Upper lobe of left lung (tissue), 6 donors: Measurements from ENCODE around the gene GRID1. TPM values are rescaled to one million over a fixed set of nuclear protein-coding genes. Genes with fewer than 3 reads are reported as not detected.

ENCODE experiments used
- ATAC-seq, 2 donors: fragments of 200-7000 bp; cut with Tn5 transposase; one replicate each; pipeline ENCODE4 v1.9.1; 2022; ENCODE audit warnings: mild to moderate bottlenecking in 2 of 2, moderate library complexity in 2 of 2; ENCODE audit not compliant: low FRiP score in 2 of 2
- DNase-seq, 2 donors: peaks; one replicate each; pipeline ENCODE4 v3.0.0-alpha.2; 2019 to 2020
- H3K27ac ChIP-seq, 4 donors: fragments of 200-600 bp; sonication (generic); one replicate each; pipeline ENCODE4 v1.5.1; 2016 to 2019
- H3K27me3 ChIP-seq, 4 donors: fragments of 200-600 bp; sonication (generic); one replicate each; pipeline ENCODE4 v1.5.1; 2017 to 2019
- H3K36me3 ChIP-seq, 4 donors: fragments of 200-600 bp; sonication (generic); one replicate each; pipeline ENCODE4 v1.5.1; 2016 to 2019
- H3K4me1 ChIP-seq, 4 donors: fragments of 200-600 bp; sonication (generic); one replicate each; pipeline ENCODE4 v1.5.1; 2018 to 2019
- H3K4me3 ChIP-seq, 4 donors: fragments of 200-600 bp; sonication (generic); one replicate each; pipeline ENCODE4 v1.5.1; 2017 to 2019; ENCODE audit warnings: mild to moderate bottlenecking in 2 of 4, moderate library complexity in 1 of 4
- H3K9me3 ChIP-seq, 4 donors: fragments of 200-600 bp; sonication (generic); one replicate each; pipeline ENCODE4 v1.5.1; 2018 to 2019
- CTCF ChIP-seq, 6 experiments: fragments of 450-650 bp in 4 of 6; fragments of 200-600 bp in 2 of 6; sonication (generic) in 2 of 6; IDR thresholded peaks; one replicate each; pipeline ENCODE4 v1.5.1; 2016 to 2019; ENCODE audit warnings: antibody characterized with exemption in 6 of 6
- EP300 ChIP-seq, 4 donors: sonication (generic); formaldehyde crosslinking; IDR thresholded peaks; one replicate each; pipeline ENCODE4 v1.5.1; 2017; ENCODE audit warnings: antibody characterized with exemption in 4 of 4, control low read depth in 2 of 4
- POLR2A ChIP-seq, 4 donors: fragments of 450-650 bp; IDR thresholded peaks; one replicate each; pipeline ENCODE4 v1.5.1; 2016 to 2017; ENCODE audit warnings: antibody characterized with exemption in 4 of 4, mild to moderate bottlenecking in 2 of 4
- POLR2AphosphoS5 ChIP-seq, 2 donors: sonication (generic); formaldehyde crosslinking; IDR thresholded peaks; one replicate each; pipeline ENCODE4 v1.5.1; 2017; ENCODE audit warnings: antibody characterized with exemption in 2 of 2
- WGBS, 2 donors: methylation state at CpG; one replicate each; pipeline ENCODE4 v1.1.5; 2017 to 2018; 5-methylcytosine and 5-hydroxymethylcytosine counted together
- total RNA-seq, 6 donors: library from RNA; depleted of rRNA in 4 of 6; stranded (reverse); fragments of >200 nt in 4 of 6; gene quantifications; one replicate each; pipeline versions ENCODE4 v1.1.0 to v1.2.1, GENCODE V29; 2016 to 2021
- donor health status: DM: no; HTN: no; CAD: no; lungs with moderate emphysema.
- donor health status: DM: no; HTN: yes; CAD: no; lungs with severe emphysema.

The GRID1 gene
- total RNA-seq, 6 donors from 2014 or later = 1.5 to 5.2 (median 3.2) TPM

DNA sequence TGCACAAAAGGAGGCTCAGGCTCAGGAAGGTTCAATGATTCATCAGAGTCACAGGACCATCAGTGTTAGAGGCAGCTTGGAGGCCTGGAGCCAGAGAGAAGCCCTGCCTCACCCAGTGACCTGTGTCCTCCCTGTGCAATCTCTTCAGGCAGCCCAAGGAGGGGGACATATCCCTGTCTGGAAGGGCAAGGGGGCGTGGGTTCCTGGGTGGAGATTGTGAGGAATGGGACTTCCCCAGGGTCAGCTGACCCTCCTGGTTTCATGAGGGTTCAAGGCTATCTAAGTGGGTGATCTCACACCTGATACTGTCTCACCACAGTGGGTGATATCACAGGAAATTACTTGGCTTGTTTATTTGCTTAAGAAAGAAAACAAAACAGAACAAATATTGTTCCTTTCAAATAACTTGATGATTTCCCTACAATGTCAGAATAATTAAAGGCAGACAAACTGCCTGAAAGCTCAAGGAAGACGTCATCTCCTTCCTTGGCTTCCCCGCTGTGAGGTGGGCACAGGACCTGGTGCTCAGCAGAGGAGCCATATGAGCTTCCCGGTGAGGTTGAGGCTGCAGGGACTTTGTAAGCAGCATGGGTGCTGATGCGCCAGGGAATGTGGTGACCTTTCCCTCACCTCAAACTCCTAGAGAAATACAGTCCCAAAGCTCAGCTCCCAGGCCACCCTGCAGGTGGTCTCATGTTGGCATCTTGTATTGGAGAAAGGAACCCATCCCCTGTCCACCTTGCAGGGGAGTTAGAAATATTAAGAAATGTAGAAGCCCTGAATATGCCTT lies 763.2 kb downstream of the GRID1 start:
- 75 to 79% methylated on average over 5 of the region's 5 CpGs for WGBS, 2 donors
- no peak overlapping the region for H3K4me3 ChIP-seq
- no peak for DNase-seq
- H3K36me3 ChIP-seq = no peaks in the 10 kb centered on the region
- H3K9me3 ChIP-seq = no peaks in the 10 kb centered on the region
- H3K27ac ChIP-seq = no peak overlapping the region
- no peaks in the 10 kb centered on the region for H3K4me1 ChIP-seq
- TF ChIP-seq EP300 (IDR thresholded peaks at IDR 0.05) = no peak
- no peak for TF ChIP-seq POLR2AphosphoS5 (IDR thresholded peaks at IDR 0.05)
- TF ChIP-seq CTCF (IDR thresholded peaks at IDR 0.05) = no peak
- no peak for TF ChIP-seq POLR2A (IDR thresholded peaks at IDR 0.05)
- H3K27me3 ChIP-seq = no peaks in the 10 kb centered on the region
- no peak for ATAC-seq

GRCh38 chr10:85602713-85603112 lies 763.9 kb downstream of the GRID1 start:
- ATAC-seq (no peak), DNase-seq (no peak)
- TF ChIP-seq CTCF (IDR thresholded peaks at IDR 0.05) (no peak), POLR2AphosphoS5 (IDR thresholded peaks at IDR 0.05) (no peak)
- WGBS, 2 donors = 100% methylated on average over 1 of the region's 1 CpG
- Histone ChIP-seq H3K4me1 (no peaks in the 10 kb centered on the region), H3K9me3 (no peaks in the 10 kb centered on the region), H3K27ac (no peak overlapping the region), H3K4me3 (no peak overlapping the region), H3K27me3 (no peaks in the 10 kb centered on the region), H3K36me3 (no peaks in the 10 kb centered on the region)

DNA sequence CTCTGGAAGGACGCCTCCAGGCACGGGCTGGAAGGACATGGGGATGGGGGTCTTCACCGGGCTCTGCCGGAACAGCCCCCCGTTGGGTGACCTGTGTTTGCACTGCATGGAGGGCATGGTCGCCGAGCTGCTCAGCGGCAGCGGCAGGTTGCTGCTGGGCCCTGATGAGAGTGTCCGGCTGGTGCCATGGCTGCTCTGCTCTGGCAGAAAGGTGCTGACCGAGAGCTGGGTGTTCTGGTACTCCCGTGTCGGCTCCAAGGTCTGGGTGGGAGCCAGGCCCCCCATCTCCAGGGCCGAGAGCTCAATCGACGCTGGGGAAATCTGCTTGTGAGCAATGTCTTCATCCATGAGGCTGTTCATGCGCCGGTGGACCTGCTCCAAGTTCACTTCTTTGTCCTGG lies 764.3 kb downstream of the GRID1 start:
- Histone ChIP-seq H3K9me3 (no peaks in the 10 kb centered on the region), H3K4me3 (no peak overlapping the region), H3K36me3 (no peaks in the 10 kb centered on the region), H3K27ac (no peak overlapping the region), H3K27me3 (no peaks in the 10 kb centered on the region), H3K4me1 (no peaks in the 10 kb centered on the region)
- ATAC-seq (no peak), DNase-seq (peak in 1 of 2 donors; percentile 60)
- 93 to 95% methylated on average over 9 to 17 of the region's 18 CpGs for WGBS, 2 donors
- TF ChIP-seq POLR2A (IDR thresholded peaks at IDR 0.05) (no peak), POLR2AphosphoS5 (IDR thresholded peaks at IDR 0.05) (no peak), EP300 (IDR thresholded peaks at IDR 0.05) (no peak), CTCF (IDR thresholded peaks at IDR 0.05) (no peak)

DNA sequence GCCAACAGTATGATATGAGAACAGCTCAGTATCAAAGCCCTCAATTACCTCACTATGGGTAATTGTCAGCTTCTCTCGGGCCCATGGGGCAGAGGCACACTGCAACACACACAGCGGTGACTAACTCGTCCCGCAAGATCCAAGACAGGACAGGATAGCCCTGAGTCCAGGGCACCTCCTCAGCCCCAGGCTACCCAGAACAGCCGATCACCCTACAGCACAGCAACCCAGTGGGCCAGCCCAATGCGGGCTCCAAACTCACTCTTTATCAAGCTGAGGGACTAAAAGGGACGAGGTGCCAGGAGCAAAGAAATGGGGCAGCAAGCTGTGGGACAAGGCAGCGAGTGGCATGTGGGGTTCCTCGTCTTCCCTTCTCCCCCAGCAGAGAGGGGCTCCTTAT lies 765.1 kb downstream of the GRID1 start:
- Histone ChIP-seq H3K4me3 (no peak overlapping the region), H3K36me3 (no peaks in the 10 kb centered on the region), H3K27me3 (no peaks in the 10 kb centered on the region), H3K9me3 (no peaks in the 10 kb centered on the region), H3K27ac (no peak overlapping the region), H3K4me1 (no peaks in the 10 kb centered on the region)
- WGBS, 2 donors = 93% methylated on average over 9 of the region's 9 CpGs
- DNase-seq (no peak), ATAC-seq (no peak)
- TF ChIP-seq EP300 (IDR thresholded peaks at IDR 0.05) (no peak), CTCF (IDR thresholded peaks at IDR 0.05) (no peak), POLR2A (IDR thresholded peaks at IDR 0.05) (no peak), POLR2AphosphoS5 (IDR thresholded peaks at IDR 0.05) (no peak)

DNA sequence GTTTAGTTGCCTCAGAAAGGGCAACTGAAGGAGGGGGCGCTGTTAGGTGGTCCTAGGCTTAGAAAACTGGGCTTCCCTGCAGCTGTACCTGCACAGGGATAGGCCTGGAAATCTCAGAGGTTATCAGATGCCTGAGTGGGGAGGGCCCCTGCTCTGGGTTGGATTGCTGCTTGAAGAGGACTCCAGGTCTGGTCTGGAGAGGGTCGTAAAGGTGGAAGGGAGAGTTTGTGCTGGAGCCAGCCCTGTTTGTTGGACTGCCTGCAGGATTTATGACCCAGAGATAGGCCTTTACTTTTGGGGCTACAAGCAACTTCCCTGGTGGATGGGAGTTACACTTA lies 765.9 kb downstream of the GRID1 start:
- whole genome bisulfite sequencing, 2 donors = 81 to 86% methylated on average over 2 of the region's 2 CpGs
- no peaks in the 10 kb centered on the region for H3K36me3 ChIP-seq
- TF ChIP-seq POLR2A (IDR thresholded peaks at IDR 0.05) (no peak), CTCF (IDR thresholded peaks at IDR 0.05) (no peak), POLR2AphosphoS5 (IDR thresholded peaks at IDR 0.05) (no peak)
- no peak for DNase-seq
- no peak overlapping the region for H3K4me3 ChIP-seq
- no peaks in the 10 kb centered on the region for H3K4me1 ChIP-seq
- no peak for ATAC-seq
- no peak overlapping the region for H3K27ac ChIP-seq
- H3K27me3 ChIP-seq = no peaks in the 10 kb centered on the region
- H3K9me3 ChIP-seq = no peaks in the 10 kb centered on the region
